Mesothelial cell of epicardium (in vitro differentiated cells): Measurements from ENCODE around the gene CALM1. TPM values are rescaled to one million over a fixed set of nuclear protein-coding genes. Genes with fewer than 3 reads are reported as not detected.

Experiments
- DNase-seq, 2 experiments: peaks; one replicate each; pipeline ENCODE4 v3.0.0; 2021; ENCODE audit warnings: low spot score in 2 of 2; ENCODE audit not compliant: unreplicated experiment in 2 of 2
- H3K27ac Mint-ChIP-seq: 2 replicates; pipeline ENCODE4 v1.8.0; 2021; ENCODE audit warnings: mixed read lengths
- H3K27me3 Mint-ChIP-seq: 2 replicates; pipeline ENCODE4 v1.8.0; 2021; ENCODE audit warnings: low read depth, mixed read lengths
- H3K36me3 Mint-ChIP-seq: 2 replicates; pipeline ENCODE4 v1.8.0; 2021; ENCODE audit warnings: mixed read lengths
- H3K4me1 Mint-ChIP-seq: 2 replicates; pipeline ENCODE4 v1.8.0; 2021; ENCODE audit warnings: mixed read lengths
- H3K4me3 Mint-ChIP-seq: 2 replicates; pipeline ENCODE4 v1.8.0; 2021; ENCODE audit warnings: mild to moderate bottlenecking, moderate library complexity, mixed read lengths
- H3K9me3 Mint-ChIP-seq: 2 replicates; pipeline ENCODE4 v1.8.0; 2021; ENCODE audit warnings: mixed read lengths
- CTCF ChIP-seq: fragments of 200-600 bp; sonication (generic); IDR thresholded peaks from one replicate; pipeline ENCODE4 v1.5.0; 2021; ENCODE audit warnings: antibody characterized with exemption; ENCODE audit not compliant: unreplicated experiment
- total RNA-seq: library from RNA; stranded (reverse); gene quantifications from 3 replicates; pipeline ENCODE4 v1.2.1, GENCODE V29; 2021

Gene CALM1
- total RNA-seq, 1 donor from 2014 or later = 134 TPM

GRCh38 chr14:90356925-90357324 lies 39.9 kb upstream of the CALM1 start:
- peaks cover 7% of the 10 kb centered on the region for H3K4me1 Mint-ChIP-seq
- DNase-seq = no peak
- H3K4me3 Mint-ChIP-seq = no peak overlapping the region
- H3K9me3 Mint-ChIP-seq = no peaks in the 10 kb centered on the region
- no peaks in the 10 kb centered on the region for H3K36me3 Mint-ChIP-seq
- H3K27ac Mint-ChIP-seq = no peak overlapping the region
- no peak for TF ChIP-seq CTCF
- peaks cover 9% of the 10 kb centered on the region for H3K27me3 Mint-ChIP-seq

GRCh38 chr14:90358359-90358758 lies 38.5 kb upstream of the CALM1 start:
- H3K4me1 Mint-ChIP-seq = peaks cover 7% of the 10 kb centered on the region
- TF ChIP-seq CTCF = no peak
- H3K27me3 Mint-ChIP-seq = peaks cover 13% of the 10 kb centered on the region

GRCh38 chr14:90361865-90362557 lies 34.8 kb upstream of the CALM1 start:
- Mint-ChIP-seq H3K27ac (no peak overlapping the region), H3K36me3 (no peaks in the 10 kb centered on the region), H3K4me3 (no peak overlapping the region), H3K9me3 (no peaks in the 10 kb centered on the region), H3K4me1 (peaks cover 3% of the 10 kb centered on the region), H3K27me3 (peaks cover 13% of the 10 kb centered on the region)
- no peak for DNase-seq
- TF ChIP-seq CTCF = no peak

More at GRCh38 chr14:90358359-90358758, 38.5 kb upstream of the CALM1 start:
- Mint-ChIP-seq H3K9me3 (no peaks in the 10 kb centered on the region), H3K27ac (no peak overlapping the region), H3K36me3 (no peaks in the 10 kb centered on the region), H3K4me3 (no peak overlapping the region)
- no peak for DNase-seq

- DNase-seq = no peak
- Mint-ChIP-seq H3K4me1 (peaks cover 3% of the 10 kb centered on the region), H3K36me3 (no peaks in the 10 kb centered on the region), H3K27me3 (peaks cover 13% of the 10 kb centered on the region), H3K9me3 (no peaks in the 10 kb centered on the region), H3K4me3 (no peak overlapping the region), H3K27ac (no peak overlapping the region)
- no peak for TF ChIP-seq CTCF
These were observed 34.3 kb upstream of the CALM1 start for GRCh38 chr14:90362558-90362896.

GRCh38 chr14:90368946-90369721 lies 27.7 kb upstream of the CALM1 start:
- no peak overlapping the region for H3K4me3 Mint-ChIP-seq
- no peaks in the 10 kb centered on the region for H3K36me3 Mint-ChIP-seq
- H3K9me3 Mint-ChIP-seq = no peaks in the 10 kb centered on the region
- H3K4me1 Mint-ChIP-seq = peaks cover 6% of the 10 kb centered on the region
- no peak overlapping the region for H3K27ac Mint-ChIP-seq
- H3K27me3 Mint-ChIP-seq = no peaks in the 10 kb centered on the region
- TF ChIP-seq CTCF = no peak
- DNase-seq = no peak
